Upper lobe of left lung (tissue), 6 donors: ENCODE results near the gene TOR1AIP2. TPM values are rescaled to one million over a fixed set of nuclear protein-coding genes. Genes with fewer than 3 reads are reported as not detected.
A peak's percentile ranks its signal among the peaks of the same experiment; 100 is the strongest.

Experiments used
- ATAC-seq, 2 donors: fragments of 200-7000 bp; cut with Tn5 transposase; one replicate each; pipeline ENCODE4 v1.9.1; 2022; ENCODE audit warnings: mild to moderate bottlenecking in 2 of 2, moderate library complexity in 2 of 2; ENCODE audit not compliant: low FRiP score in 2 of 2
- DNase-seq, 2 donors: peaks; one replicate each; pipeline ENCODE4 v3.0.0-alpha.2; 2019 to 2020
- H3K27ac ChIP-seq, 4 donors: fragments of 200-600 bp; sonication (generic); one replicate each; pipeline ENCODE4 v1.5.1; 2016 to 2019
- H3K27me3 ChIP-seq, 4 donors: fragments of 200-600 bp; sonication (generic); one replicate each; pipeline ENCODE4 v1.5.1; 2017 to 2019
- H3K36me3 ChIP-seq, 4 donors: fragments of 200-600 bp; sonication (generic); one replicate each; pipeline ENCODE4 v1.5.1; 2016 to 2019
- H3K4me1 ChIP-seq, 4 donors: fragments of 200-600 bp; sonication (generic); one replicate each; pipeline ENCODE4 v1.5.1; 2018 to 2019
- H3K4me3 ChIP-seq, 4 donors: fragments of 200-600 bp; sonication (generic); one replicate each; pipeline ENCODE4 v1.5.1; 2017 to 2019; ENCODE audit warnings: mild to moderate bottlenecking in 2 of 4, moderate library complexity in 1 of 4
- H3K9me3 ChIP-seq, 4 donors: fragments of 200-600 bp; sonication (generic); one replicate each; pipeline ENCODE4 v1.5.1; 2018 to 2019
- CTCF ChIP-seq, 6 experiments: fragments of 450-650 bp in 4 of 6; fragments of 200-600 bp in 2 of 6; sonication (generic) in 2 of 6; IDR thresholded peaks; one replicate each; pipeline ENCODE4 v1.5.1; 2016 to 2019; ENCODE audit warnings: antibody characterized with exemption in 6 of 6
- EP300 ChIP-seq, 4 donors: sonication (generic); formaldehyde crosslinking; IDR thresholded peaks; one replicate each; pipeline ENCODE4 v1.5.1; 2017; ENCODE audit warnings: antibody characterized with exemption in 4 of 4, control low read depth in 2 of 4
- POLR2A ChIP-seq, 4 donors: fragments of 450-650 bp; IDR thresholded peaks; one replicate each; pipeline ENCODE4 v1.5.1; 2016 to 2017; ENCODE audit warnings: antibody characterized with exemption in 4 of 4, mild to moderate bottlenecking in 2 of 4
- POLR2AphosphoS5 ChIP-seq, 2 donors: sonication (generic); formaldehyde crosslinking; IDR thresholded peaks; one replicate each; pipeline ENCODE4 v1.5.1; 2017; ENCODE audit warnings: antibody characterized with exemption in 2 of 2
- WGBS, 2 donors: methylation state at CpG; one replicate each; pipeline ENCODE4 v1.1.5; 2017 to 2018; 5-methylcytosine and 5-hydroxymethylcytosine counted together
- total RNA-seq, 6 donors: library from RNA; depleted of rRNA in 4 of 6; stranded (reverse); fragments of >200 nt in 4 of 6; gene quantifications; one replicate each; pipeline versions ENCODE4 v1.1.0 to v1.2.1, GENCODE V29; 2016 to 2021
- donor health status: DM: no; HTN: no; CAD: no; lungs with moderate emphysema.
- donor health status: DM: no; HTN: yes; CAD: no; lungs with severe emphysema.

TOR1AIP2 gene
- total RNA-seq, 6 donors from 2014 or later = 59.7 to 145 (median 81.2) TPM

DNA sequence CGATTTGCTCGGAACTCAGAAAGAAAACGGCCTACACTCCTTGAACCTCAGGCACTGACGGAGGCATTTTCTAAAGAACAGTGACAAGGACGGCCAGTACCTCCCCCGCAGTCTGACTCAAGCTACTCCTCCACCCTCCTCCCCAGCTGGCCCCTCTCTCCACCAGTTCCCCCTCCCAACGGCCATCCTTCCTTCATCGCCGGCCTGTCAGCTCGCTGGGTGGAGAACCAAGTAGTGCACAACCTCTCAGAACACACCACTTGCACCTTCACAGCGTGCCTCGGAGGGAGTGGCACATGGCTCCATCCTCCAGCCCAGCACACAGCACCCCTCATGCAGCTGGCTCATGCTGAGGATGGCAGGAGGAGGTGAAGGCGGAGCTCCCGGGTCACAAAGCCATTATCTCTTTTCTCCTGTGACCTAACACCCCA, 58.8 kb downstream of the TOR1AIP2 start:
- DNase-seq (no peak), ATAC-seq (peak in 1 of 2 donors; percentile 6)
- Histone ChIP-seq H3K27ac (no peak overlapping the region), H3K4me3 (no peak overlapping the region), H3K9me3 (no peaks in the 10 kb centered on the region), H3K27me3 (no peaks in the 10 kb centered on the region), H3K36me3 (no peaks in the 10 kb centered on the region), H3K4me1 (peaks cover 10 to 24% (median 21%) of the 10 kb centered on the region in 4 donors)
- WGBS, 2 donors = 73 to 85% methylated on average over 14 of the region's 14 CpGs
- TF ChIP-seq POLR2AphosphoS5 (IDR thresholded peaks at IDR 0.05) (no peak), CTCF (IDR thresholded peaks at IDR 0.05) (no peak), POLR2A (IDR thresholded peaks at IDR 0.05) (no peak), EP300 (IDR thresholded peaks at IDR 0.05) (no peak)

GRCh38 chr1:179818260-179818659, 59.3 kb downstream of the TOR1AIP2 start:
- Histone ChIP-seq H3K27me3 (no peaks in the 10 kb centered on the region), H3K4me3 (no peak overlapping the region), H3K9me3 (no peaks in the 10 kb centered on the region), H3K27ac (no peak overlapping the region), H3K4me1 (peaks cover 10 to 24% (median 21%) of the 10 kb centered on the region in 4 donors), H3K36me3 (no peaks in the 10 kb centered on the region)
- 93 to 100% methylated on average over 1 to 7 of the region's 7 CpGs for WGBS, 2 donors
- TF ChIP-seq CTCF (IDR thresholded peaks at IDR 0.05) = no peak
- no peak for ATAC-seq
- no peak for DNase-seq

DNA sequence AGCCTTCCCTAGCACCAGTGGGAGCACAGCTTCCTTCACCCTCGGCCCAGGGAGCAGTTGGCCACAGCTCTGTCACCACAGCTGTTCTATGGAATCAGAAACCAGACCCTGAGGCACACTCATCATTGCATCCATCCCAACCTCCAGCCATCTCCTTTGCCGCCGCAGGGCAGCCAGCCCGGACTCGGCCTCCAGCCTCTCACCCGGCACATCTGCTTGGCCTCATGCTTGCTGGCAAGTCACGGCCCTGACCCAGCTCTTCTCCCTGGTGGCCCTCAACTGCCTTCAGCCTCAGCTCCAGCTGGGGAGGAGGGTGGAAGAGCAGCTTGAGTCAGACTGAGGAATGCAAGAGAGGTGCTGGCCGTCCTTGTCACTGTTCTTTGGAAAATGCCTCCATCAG, 59.8 kb downstream of the TOR1AIP2 start:
- DNase-seq (peak in 1 of 2 donors; percentile 82), ATAC-seq (peak in 1 of 2 donors; percentile 56)
- Histone ChIP-seq H3K36me3 (no peaks in the 10 kb centered on the region), H3K4me1 (peaks cover 10 to 24% (median 21%) of the 10 kb centered on the region in 4 donors), H3K4me3 (no peak overlapping the region), H3K27ac (no peak overlapping the region), H3K27me3 (no peaks in the 10 kb centered on the region), H3K9me3 (no peaks in the 10 kb centered on the region)
- TF ChIP-seq EP300 (IDR thresholded peaks at IDR 0.05) (no peak), POLR2AphosphoS5 (IDR thresholded peaks at IDR 0.05) (peak in 1 of 2 donors; percentile 24)
- WGBS, 2 donors = 77 to 89% methylated on average over 8 of the region's 8 CpGs

DNA sequence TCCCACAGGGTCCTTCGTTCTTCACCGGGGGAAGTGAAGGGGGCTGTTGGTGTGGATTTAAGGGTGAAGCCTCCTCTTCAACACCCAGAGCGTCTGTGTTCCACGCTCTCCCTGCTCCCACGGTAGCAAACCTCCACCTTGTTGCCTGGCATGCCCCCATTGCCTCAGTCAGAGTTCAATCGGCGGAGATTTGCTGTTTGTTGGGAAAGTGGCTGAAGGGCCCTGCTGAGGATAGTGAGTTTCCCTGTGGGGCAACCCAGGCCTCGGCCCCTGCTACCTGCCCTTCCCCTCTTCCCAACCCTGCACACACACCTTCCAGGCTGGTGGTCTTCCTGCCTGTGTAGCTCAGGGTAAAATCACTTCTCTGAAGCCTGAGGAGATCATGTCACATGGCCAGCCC, 60.5 kb downstream of the TOR1AIP2 start:
- ATAC-seq (no peak), DNase-seq (no peak)
- Histone ChIP-seq H3K4me3 (no peak overlapping the region), H3K27ac (no peak overlapping the region), H3K9me3 (no peaks in the 10 kb centered on the region), H3K4me1 (peaks cover 10 to 24% (median 21%) of the 10 kb centered on the region in 4 donors), H3K36me3 (no peaks in the 10 kb centered on the region), H3K27me3 (no peaks in the 10 kb centered on the region)
- 88% methylated on average over 8 of the region's 8 CpGs for WGBS, 2 donors
- TF ChIP-seq EP300 (IDR thresholded peaks at IDR 0.05) (no peak), POLR2A (IDR thresholded peaks at IDR 0.05) (no peak), CTCF (IDR thresholded peaks at IDR 0.05) (no peak), POLR2AphosphoS5 (IDR thresholded peaks at IDR 0.05) (no peak)

DNA sequence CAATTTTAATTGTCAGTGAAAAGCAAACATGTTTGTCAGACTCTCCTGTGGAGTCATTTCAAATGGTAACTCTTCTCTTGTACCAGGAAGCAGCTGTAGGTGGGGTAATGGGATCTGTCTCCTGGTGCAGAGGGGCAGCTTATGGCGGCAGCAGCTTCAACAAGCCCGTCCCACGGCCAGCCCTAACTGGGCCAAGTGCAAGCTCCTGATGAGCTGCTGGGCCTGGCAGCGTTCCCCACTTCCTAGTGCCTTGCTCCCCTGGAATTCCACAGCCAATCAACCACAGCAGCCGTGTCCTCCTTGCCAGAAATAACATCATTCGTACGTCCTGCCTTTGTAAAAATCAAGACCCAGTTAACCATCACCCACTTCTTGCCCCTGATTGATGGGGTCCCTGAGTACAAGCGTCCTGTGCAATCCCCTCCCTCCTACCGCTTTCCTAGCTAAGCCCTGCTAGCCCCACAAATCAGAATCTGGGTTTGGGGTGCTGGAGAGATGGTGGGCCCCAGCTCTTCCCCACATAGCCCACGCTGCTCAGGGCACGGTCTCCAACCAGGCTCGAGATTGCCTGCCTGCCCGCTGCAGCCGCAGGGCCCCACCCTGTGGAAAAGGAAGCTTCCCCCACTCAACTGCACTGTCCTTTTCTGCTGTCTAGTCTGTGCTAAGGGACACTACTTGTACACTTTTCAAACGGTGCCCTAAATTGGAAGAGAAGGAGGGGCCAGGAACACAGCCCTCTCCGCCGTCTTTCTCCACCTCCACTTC, 61.2 kb downstream of the TOR1AIP2 start:
- Histone ChIP-seq H3K27ac (no peak overlapping the region), H3K36me3 (no peaks in the 10 kb centered on the region)
- DNase-seq = peak in 1 of 2 donors; percentile 57

More for the DNA sequence above, 61.2 kb downstream of the TOR1AIP2 start:
- TF ChIP-seq POLR2A (IDR thresholded peaks at IDR 0.05) (no peak), POLR2AphosphoS5 (IDR thresholded peaks at IDR 0.05) (no peak), EP300 (IDR thresholded peaks at IDR 0.05) (no peak), CTCF (IDR thresholded peaks at IDR 0.05) (no peak)
- ATAC-seq = no peak
- Histone ChIP-seq H3K4me3 (no peak overlapping the region), H3K4me1 (peaks cover 10 to 24% (median 21%) of the 10 kb centered on the region in 4 donors), H3K9me3 (no peaks in the 10 kb centered on the region), H3K27me3 (no peaks in the 10 kb centered on the region)
- 61 to 75% methylated on average over 12 to 17 of the region's 17 CpGs for WGBS, 2 donors
